OCI-LY7 (cell line): ENCODE results near the gene AOAH. TPM values are rescaled to one million over a fixed set of nuclear protein-coding genes. Genes with fewer than 3 reads are reported as not detected.

ENCODE experiments used
- BruUV-seq: library from RNA; stranded (reverse); fragments of 400-500 nt; replicated peaks from 2 replicates; lab custom pipeline; 2021; lab: Mats Ljungman, UMichigan
- CTCF ChIA-PET: fragments of 300-600 bp; sonication (Branson Sonifier 250); formaldehyde crosslinking; loops from one replicate; lab custom pipeline; 2022; ENCODE audit warnings: antibody characterized with exemption; ENCODE audit not compliant: unreplicated experiment; lab: Charles Lee
- POLR2A ChIA-PET: fragments of 300-600 bp; sonication (Branson Sonifier 250); formaldehyde crosslinking; loops from one replicate; lab custom pipeline; 2022; ENCODE audit warnings: antibody characterized with exemption; lab: Charles Lee
- DNase-seq: peaks from one replicate; pipeline ENCODE4 v3.0.0-alpha.2; 2015; ENCODE audit warnings: low spot score
- H2AFZ ChIP-seq: fragments of 200-600 bp; sonication (generic), shearing (Covaris generic); 2 replicates; pipeline ENCODE4 v1.6.1; 2014; ENCODE audit warnings: mild to moderate bottlenecking, antibody characterized with exemption, low read length, moderate library complexity
- H3K27ac ChIP-seq: fragments of 200-600 bp; sonication (generic); 2 replicates; pipeline ENCODE4 v1.5.1; 2014; ENCODE audit warnings: mixed run types, low read depth, mild to moderate bottlenecking, moderate library complexity, low read length, inconsistent platforms; ENCODE audit not compliant: poor library complexity, severe bottlenecking
- H3K36me3 ChIP-seq: fragments of 200-600 bp; sonication (generic); 2 replicates; pipeline ENCODE4 v1.6.1; 2014; ENCODE audit warnings: mild to moderate bottlenecking, antibody characterized with exemption, low read length, moderate library complexity, mixed read lengths; ENCODE audit not compliant: insufficient read depth
- H3K4me1 ChIP-seq: fragments of 200-600 bp; sonication (generic); 2 replicates; pipeline ENCODE4 v1.5.1; 2014; ENCODE audit warnings: mild to moderate bottlenecking, low read length; ENCODE audit not compliant: insufficient read depth, poor library complexity, severe bottlenecking
- H3K4me2 ChIP-seq: fragments of 200-600 bp; sonication (generic); 2 replicates; pipeline ENCODE4 v1.6.1; 2014; ENCODE audit warnings: mild to moderate bottlenecking, low read length
- H3K4me3 ChIP-seq: fragments of 200-600 bp; sonication (generic); 2 replicates; pipeline ENCODE4 v1.5.1; 2014; ENCODE audit warnings: mild to moderate bottlenecking, low read depth, low read length; ENCODE audit not compliant: poor library complexity, severe bottlenecking
- H3K79me2 ChIP-seq: fragments of 200-600 bp; sonication (generic); 2 replicates; pipeline ENCODE4 v1.6.1; 2016; ENCODE audit warnings: low read depth, mild to moderate bottlenecking, low read length, moderate library complexity, mixed read lengths; ENCODE audit not compliant: insufficient read depth
- H3K9me2 ChIP-seq: fragments of 200-600 bp; sonication (generic); 2 replicates; pipeline ENCODE4 v1.6.1; 2016; ENCODE audit warnings: mild to moderate bottlenecking, low read length, mixed read lengths; ENCODE audit not compliant: insufficient read depth
- H3K9me3 ChIP-seq: fragments of 200-600 bp; sonication (generic); 2 replicates; pipeline ENCODE4 v1.6.1; 2014; ENCODE audit warnings: mild to moderate bottlenecking, mixed run types, low read length, mixed read lengths
- H4K20me1 ChIP-seq: fragments of 200-600 bp; sonication (generic); 2 replicates; pipeline ENCODE4 v1.6.1; 2014; ENCODE audit warnings: mild to moderate bottlenecking, antibody characterized with exemption, low read length, moderate library complexity, mixed read lengths; ENCODE audit not compliant: insufficient read depth
- CTCF ChIP-seq: fragments of 200-600 bp; sonication (generic); conservative IDR thresholded peaks from 2 replicates; pipeline ENCODE4 v1.5.1; 2014; ENCODE audit warnings: mild to moderate bottlenecking, antibody characterized with exemption, low read length, moderate library complexity, mixed read lengths
- EZH2phosphoT487 ChIP-seq: fragments of 200-600 bp; sonication (generic); IDR thresholded peaks from 2 replicates; pipeline ENCODE4 v1.6.1; 2018; ENCODE audit warnings: low read depth, borderline replicate concordance, mild to moderate bottlenecking, mixed run types, antibody characterized with exemption, low read length, moderate library complexity, mixed read lengths
- intact Hi-C: fragments of 100-400 bp; cut with micrococcal nuclease; formaldehyde crosslinking; loops from one replicate; pipeline ENCODE4 v1.10.0; 2022; ENCODE audit not compliant: unreplicated experiment
- total RNA-seq, 2 experiments: library from RNA; depleted of rRNA in 1 of 2; stranded (reverse); fragments of >200 nt in 1 of 2; shearing (Covaris generic) in 1 of 2; gene quantifications; 2 replicates each; pipeline ENCODE4 v1.2.3, GENCODE V29; 2014 to 2022

Gene AOAH
- total RNA-seq, 2 experiments from 2014 or later = 0.13 to 0.61 TPM

GRCh38 chr7:36734731-36735130 is 10.4 kb upstream of the AOAH start:
- no peak overlapping the region for H2AFZ ChIP-seq
- H3K9me3 ChIP-seq = no peaks in the 10 kb centered on the region
- H4K20me1 ChIP-seq = no peaks in the 10 kb centered on the region
- H3K4me2 ChIP-seq = no peak overlapping the region
- POLR2A ChIA-PET = interaction anchor here (0.6 to 1.2 kb wide), 2 partner anchors 94 to 745 kb away, joined by 3 to 4 read pairs; no protein-coding TSS in a partner anchor
- no peaks in the 10 kb centered on the region for H3K79me2 ChIP-seq
- H3K4me1 ChIP-seq = peaks cover 11% of the 10 kb centered on the region
- H3K4me3 ChIP-seq = no peak overlapping the region
- BruUV-seq = no TSS peak
- no peak for TF ChIP-seq CTCF
- no peak for TF ChIP-seq EZH2phosphoT487
- 0 out of 2 replicates have a peak, but pooled peaks cover 2% of the 10 kb centered on the region for H3K9me2 ChIP-seq
- DNase-seq = no peak
- CTCF ChIA-PET = no interaction called here
- intact Hi-C loops = no loop called here
- H3K27ac ChIP-seq = no peak overlapping the region
- H3K36me3 ChIP-seq = no peaks in the 10 kb centered on the region

- Histone ChIP-seq H2AFZ (no peak overlapping the region), H4K20me1 (no peaks in the 10 kb centered on the region), H3K9me2 (0 out of 2 replicates have a peak, but pooled peaks cover 2% of the 10 kb centered on the region), H3K79me2 (no peaks in the 10 kb centered on the region), H3K9me3 (no peaks in the 10 kb centered on the region), H3K4me2 (no peak overlapping the region), H3K4me3 (no peak overlapping the region), H3K4me1 (peaks cover 11% of the 10 kb centered on the region), H3K36me3 (no peaks in the 10 kb centered on the region), H3K27ac (no peak overlapping the region)
- ChIA-PET CTCF (no interaction called here), POLR2A (no interaction called here)
- DNase-seq = no peak
- intact Hi-C loops = no loop called here
- BruUV-seq = no TSS peak
- TF ChIP-seq EZH2phosphoT487 = no peak
- no peak for TF ChIP-seq CTCF
Measured at GRCh38 chr7:36733411-36733810, 9.1 kb upstream of the AOAH start.

- no peaks in the 10 kb centered on the region for H3K36me3 ChIP-seq
- peaks cover 11% of the 10 kb centered on the region for H3K4me1 ChIP-seq
- ChIA-PET POLR2A (no interaction called here), CTCF (no interaction called here)
- H3K79me2 ChIP-seq = no peaks in the 10 kb centered on the region
- no peaks in the 10 kb centered on the region for H4K20me1 ChIP-seq
- no peak overlapping the region for H3K4me2 ChIP-seq
- no peaks in the 10 kb centered on the region for H3K9me3 ChIP-seq
- BruUV-seq = no TSS peak
- no peak for TF ChIP-seq CTCF
- no peak for TF ChIP-seq EZH2phosphoT487
- intact Hi-C loops = no loop called here
- H3K9me2 ChIP-seq = 0 out of 2 replicates have a peak, but pooled peaks cover 2% of the 10 kb centered on the region
- H3K27ac ChIP-seq = no peak overlapping the region
- H2AFZ ChIP-seq = no peak overlapping the region
- no peak overlapping the region for H3K4me3 ChIP-seq
- no peak for DNase-seq
Measured at GRCh38 chr7:36732806-36733205, 8.5 kb upstream of the AOAH start.
